ENCODE measurements around the gene GNAT2.

- TF ChIP-seq TAF1 (IDR thresholded peaks at IDR 0.05; ENCODE audit: low read depth, low read length) (no peak), POLR2A (IDR thresholded peaks at IDR 0.05; ENCODE audit: low read depth, low read length) (no peak)
Observed at GRCh38 chr1:109630898-109631512, 11.6 kb upstream of the GNAT2 start.
